Dedifferentiated amniotic fluid mesenchymal stem cell (primary cell): ENCODE measurements around the gene INPP5D.

Experiments used
- DNase-seq: peaks from one replicate; pipeline ENCODE4 v3.0.0-alpha.2; 2016; ENCODE audit errors: extremely low spot score

Gene INPP5D

GRCh38 chr2:233209533-233210171 lies 149.5 kb downstream of the INPP5D start:
- no peak for DNase-seq

- DNase-seq, result no peak
Measured at GRCh38 chr2:233210281-233210680, 150.1 kb downstream of the INPP5D start.

DNA sequence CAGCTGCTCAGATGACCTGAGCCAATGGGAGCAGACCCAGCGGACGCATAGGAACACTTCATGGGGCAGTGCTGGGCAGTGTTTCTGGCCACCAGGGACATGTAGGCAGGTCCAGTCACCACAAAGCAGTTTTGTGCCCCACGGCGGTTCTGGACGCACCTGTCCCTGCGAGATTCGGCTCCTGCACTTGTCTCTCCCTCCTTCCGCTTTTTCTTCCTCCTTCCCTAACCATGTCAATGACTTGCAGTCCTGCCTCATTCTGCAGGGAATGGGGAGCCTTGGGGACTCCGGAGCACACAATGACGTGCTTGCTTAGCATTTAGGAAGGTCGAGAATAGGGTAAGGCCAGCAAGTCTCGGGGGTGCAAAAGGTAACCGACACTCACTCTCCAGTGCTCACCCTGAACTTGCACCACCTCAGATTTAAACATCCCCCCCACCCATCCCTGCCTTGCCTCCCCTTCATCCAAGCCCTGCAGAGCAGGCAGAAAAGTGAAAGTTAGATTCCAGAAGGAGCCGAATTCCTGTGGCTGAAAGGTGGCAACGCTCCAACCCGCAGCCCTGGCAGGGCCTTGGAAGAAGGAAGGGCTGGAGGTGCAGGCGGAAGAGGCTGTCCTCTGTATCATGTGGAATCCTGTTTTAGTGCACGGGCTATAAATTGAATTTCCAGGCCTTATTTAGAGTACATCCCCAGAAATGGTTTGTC lies 150.9 kb downstream of the INPP5D start:
- peak; percentile 93 for DNase-seq

GRCh38 chr2:233211548-233211895 lies 151.4 kb downstream of the INPP5D start:
- DNase-seq, result no peak

- DNase-seq, result no peak
Measured at GRCh38 chr2:233213011-233213410, 152.9 kb downstream of the INPP5D start.

DNA sequence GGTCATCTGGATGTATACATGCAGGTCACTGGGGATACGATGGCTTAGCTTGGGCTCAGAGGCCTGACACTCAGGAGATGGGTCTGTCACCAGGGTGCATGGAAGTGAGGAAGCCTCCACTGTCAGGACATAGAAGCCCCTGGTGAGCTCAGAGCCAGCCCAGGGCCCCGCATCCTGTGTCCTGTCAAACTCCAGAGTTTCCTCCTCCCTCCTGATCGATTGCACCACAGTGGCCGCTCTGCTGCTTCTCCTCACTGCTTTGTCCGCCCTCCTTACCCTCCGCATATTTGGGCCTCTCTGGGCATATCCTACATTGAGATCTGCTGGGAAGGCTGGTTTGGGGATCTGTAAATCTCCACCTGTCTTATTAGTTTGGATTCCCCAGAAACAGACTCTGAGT lies 153.8 kb downstream of the INPP5D start:
- no peak for DNase-seq

DNA sequence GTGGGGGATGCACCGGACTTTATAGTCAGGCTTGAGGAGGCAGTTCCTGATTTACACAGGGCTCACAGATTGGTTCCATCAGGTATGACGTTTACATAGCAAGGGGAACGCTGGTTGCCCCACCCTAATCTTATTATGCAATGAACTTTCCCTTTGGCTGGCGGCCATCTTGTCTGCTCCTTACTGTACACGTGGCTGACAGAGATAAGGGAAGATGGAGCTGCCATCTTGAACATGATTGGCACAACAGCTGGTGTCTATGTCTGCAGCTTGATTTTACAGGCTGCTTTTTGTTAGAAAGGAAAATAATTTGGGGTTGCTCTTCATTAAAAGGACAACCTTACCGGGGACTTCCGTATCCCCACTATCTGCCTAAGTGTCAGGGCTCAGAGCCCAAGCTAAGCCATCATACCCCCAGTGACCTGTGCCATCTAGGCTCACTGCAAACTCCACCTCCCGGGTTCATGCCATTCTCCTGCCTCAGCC lies 157.8 kb downstream of the INPP5D start:
- DNase-seq, result no peak

- no peak for DNase-seq
Measured at GRCh38 chr2:233218836-233219235, 158.7 kb downstream of the INPP5D start.

DNA sequence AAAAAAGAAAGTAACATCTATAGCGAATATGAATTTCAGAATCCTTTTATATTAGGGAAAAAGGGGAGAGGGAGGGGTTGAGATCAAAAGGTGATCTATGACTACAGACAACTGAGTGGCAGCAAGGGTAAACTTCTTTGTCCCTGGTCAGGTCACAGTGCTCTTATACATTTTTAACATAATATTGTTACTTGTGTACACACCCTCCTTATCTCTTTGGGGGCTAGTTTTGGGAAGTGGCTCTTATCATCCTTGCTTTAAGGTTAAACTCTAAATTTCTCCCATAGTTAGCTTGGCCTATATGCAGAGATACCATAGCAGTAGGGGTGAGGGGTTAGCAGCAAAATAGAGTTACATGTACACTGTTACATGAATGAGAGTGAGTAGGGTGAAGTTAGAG lies 159.7 kb downstream of the INPP5D start:
- no peak for DNase-seq

DNA sequence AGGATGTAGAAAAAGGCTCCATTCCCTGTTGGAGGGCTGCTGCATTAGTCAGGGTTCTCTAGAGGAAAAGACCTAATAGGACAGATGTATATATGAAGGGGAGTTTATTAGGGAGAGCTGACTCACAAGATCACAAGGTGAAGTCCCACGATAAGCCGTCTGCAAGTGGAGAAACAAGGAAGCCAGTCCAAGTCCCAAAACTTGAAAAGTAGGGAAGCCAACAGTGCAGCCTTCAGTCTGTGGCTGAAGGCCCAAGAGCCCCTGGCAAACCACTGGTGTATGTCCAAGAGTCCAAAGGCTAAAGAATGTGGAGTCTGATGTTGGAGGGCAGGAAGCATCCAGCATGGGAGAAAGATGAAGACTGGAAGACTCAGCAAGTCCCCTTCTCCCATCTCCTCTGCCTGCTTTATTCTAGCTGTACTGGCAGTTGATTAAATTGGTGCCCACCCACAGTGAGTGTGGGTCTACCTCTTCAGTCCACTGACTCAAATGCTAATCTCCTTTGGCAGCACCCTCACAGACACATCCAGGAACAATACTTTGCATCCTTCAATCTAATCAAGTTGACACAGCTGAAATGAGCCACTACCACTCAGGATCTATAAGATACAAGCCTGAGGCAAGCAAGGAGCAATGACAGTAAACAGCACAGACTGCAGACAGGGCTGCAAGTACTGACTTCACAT lies 161.4 kb downstream of the INPP5D start:
- no peak for DNase-seq

DNA sequence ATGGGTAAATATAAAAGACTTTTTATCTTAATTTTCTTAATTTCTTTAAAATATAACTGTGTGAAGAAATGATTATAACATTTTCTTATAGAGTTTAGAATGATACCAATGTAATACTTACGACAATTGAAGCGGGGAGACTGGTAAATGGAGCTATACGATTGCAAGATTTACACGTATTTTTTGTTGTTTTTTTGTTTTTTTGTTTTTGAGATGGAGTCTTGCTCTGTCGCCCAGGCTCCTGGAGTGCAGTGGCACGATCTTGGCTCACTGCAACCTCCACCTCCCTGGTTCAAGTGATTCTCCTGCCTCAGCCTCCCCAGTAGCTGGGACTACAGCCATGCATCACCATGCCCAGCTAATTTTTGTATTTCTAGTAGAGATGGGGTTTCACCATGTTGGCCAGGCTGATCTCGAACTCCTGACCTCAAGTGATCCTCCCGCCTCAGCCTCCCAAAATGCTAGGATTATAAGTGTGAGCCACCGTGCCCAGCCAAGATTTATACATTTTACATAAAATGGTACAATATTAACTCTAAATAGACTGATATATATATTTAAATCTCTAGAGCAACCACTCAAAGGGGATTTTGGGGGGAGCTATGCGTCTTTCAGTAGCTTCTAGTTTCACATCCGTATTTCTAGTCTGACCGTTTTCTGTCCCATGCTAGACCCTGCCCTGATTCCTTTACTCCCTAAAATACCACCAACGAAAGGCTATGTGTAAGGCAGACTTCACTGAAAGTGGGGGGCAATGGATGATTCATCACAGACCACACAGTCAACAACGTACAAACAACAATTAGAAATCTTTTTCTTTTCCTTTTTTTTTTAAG lies 163.1 kb downstream of the INPP5D start:
- DNase-seq, result no peak

DNA sequence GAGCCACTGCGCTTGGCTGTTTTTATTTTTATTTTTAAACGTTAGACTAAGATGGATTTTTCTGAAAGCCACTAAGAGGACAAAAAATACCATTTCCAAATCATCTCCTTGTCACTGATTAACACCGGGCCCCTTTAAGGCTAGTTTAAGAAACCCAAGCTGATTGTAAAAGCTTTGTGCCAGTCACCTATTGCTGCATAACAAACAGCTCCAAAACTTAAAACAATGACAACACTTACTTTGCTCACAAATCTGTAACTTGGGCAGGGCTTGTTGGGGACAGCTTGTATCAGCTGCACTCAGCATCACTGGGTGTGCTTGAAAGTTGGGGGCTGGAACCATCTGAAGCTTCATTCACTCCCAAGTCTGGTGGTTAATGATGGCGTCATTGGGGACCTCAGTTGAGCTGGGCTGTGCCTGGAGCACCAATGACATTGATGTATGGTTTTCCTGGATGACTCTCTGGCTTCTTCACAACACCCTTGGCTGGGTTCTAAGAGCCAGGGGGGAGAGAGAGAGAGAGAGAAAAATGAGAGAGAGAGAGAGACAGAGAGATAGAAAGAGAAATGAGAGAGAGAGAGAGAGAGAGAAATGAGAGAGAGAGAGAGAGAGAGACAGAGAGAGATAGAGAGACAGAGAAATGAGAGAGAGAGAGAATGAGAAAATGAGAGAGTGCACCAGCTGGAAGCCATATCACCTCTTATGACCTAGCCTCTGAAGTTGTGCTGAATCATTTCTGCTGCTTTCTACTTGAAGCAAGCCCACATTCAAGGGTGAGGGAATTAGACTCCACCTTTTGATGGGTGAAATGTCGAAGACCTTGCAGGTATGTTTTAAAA lies 165.3 kb downstream of the INPP5D start:
- no peak for DNase-seq

- DNase-seq, result no peak
Measured at GRCh38 chr2:233226511-233227031, 166.4 kb downstream of the INPP5D start.

DNA sequence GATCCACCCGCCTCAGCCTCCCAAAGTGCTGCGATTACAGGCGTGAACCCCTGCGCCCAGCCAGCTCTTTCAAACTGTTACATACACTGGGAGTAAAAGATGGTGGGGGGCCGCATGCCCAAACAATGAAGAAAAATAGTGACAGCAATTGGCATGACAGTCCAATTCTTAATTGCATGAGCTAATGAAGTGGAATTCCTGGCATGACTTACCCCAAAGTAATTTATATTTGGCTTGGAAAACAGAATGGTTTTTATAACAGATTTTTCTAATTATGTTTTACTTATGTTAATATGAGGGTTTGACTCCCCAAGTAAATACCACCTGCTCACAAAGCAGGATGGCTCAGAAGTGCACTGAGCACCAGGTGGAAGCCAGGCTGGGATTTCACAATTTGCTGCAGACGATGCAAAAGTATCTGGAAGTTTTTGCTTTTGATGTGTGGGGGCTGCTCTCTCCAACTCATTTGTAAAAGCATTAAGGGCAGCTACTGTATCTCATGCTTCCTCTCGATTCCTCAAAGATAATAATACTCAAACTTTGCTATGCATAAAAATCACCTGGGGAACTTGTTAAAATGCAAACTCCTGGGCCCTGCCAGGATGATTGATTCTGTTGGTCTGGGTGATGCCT lies 167.3 kb downstream of the INPP5D start:
- no peak for DNase-seq

DNA sequence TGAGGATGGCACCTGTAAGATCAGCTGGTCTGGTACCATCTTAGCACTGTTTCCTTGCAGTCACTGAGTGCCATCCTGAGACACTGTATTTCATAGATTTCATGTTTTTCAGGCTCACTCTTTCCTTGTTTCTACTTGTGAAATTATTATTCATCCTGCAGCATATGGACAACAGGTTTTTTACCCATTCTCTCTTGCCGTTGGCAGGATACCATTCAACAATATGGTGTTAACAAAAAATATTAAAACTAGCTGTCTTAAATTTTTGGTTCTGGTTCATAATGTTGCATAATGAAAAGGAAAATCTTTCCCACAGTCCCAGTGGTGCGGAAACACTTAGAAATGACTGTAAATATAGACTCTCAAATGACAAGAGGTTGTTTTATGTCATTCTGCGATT lies 168.2 kb downstream of the INPP5D start:
- no peak for DNase-seq

DNA sequence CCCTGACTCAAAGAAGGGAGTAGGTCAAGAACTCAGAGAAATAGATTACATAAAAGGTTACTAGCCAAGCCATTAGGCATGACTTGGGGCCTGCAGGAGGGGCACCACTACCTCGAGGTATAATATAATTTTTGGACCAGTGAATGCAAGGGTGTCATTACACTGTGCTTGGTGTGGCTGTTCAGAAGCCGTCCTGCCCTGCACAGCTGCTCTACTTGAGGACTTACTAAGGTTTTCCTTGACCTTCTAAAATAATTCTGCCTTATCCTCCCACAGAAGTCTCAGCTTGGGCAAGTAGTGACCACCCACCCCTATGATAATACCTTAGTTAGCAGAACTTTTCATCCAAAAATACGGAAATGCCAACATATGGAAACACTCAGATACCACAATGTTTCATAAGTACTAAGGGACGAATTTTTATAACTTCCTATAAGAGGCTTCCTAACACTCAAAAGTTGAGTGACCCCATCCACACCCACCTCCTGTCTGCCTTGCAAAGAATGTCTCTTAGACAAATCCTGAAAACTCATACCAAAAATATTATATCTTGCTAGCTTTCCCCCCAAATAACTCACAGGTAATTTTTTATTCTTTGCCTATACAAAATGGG lies 173.6 kb downstream of the INPP5D start:
- DNase-seq, result no peak

- DNase-seq, result no peak
Measured at GRCh38 chr2:233234264-233234663, 174.1 kb downstream of the INPP5D start.

GRCh38 chr2:233234996-233235395 lies 174.9 kb downstream of the INPP5D start:
- DNase-seq, result no peak

- no peak for DNase-seq
Measured at GRCh38 chr2:233235977-233236376, 175.8 kb downstream of the INPP5D start.
